ENCODE data around the gene UMAD1.
"Not testable (repeated sequence)": the region's sequence is repeated elsewhere in the genome, so short reads cannot be mapped to it uniquely, and the experiment has no call there.

Gene UMAD1

DNA sequence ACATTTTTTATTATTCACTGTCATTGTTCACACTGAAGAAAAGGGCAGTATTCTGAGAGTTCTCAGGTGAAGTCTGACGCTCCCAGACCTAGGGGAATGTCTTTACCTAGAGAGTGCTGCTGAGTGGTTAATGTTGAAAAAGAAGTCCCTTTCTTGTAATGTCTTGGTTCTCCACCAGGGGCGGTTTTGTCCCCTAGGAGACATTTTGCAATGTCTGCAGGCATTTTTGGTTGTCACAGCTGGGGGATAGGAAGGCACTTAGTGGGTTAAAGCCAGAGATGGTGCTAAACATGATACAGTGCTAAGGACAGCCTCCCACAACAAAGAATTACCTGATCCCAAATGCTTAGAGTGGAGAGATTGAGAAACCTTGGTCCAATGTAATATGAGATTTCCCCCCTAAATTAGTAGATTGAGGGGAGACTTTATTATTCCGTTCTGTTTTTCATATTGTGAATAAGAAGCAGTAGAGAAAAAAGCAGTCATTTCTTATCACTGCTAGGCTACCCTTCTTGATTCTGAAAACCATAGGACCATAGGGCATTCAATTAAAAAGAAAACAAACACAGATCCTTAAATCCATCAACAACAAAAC lies 13.1 kb downstream of the UMAD1 start:
- Histone ChIP-seq H3K4me3 (ENCODE audit: low read length) (no peak overlapping the region), H3K9ac (ENCODE audit: low read depth, low read length) (no peak overlapping the region)

DNA sequence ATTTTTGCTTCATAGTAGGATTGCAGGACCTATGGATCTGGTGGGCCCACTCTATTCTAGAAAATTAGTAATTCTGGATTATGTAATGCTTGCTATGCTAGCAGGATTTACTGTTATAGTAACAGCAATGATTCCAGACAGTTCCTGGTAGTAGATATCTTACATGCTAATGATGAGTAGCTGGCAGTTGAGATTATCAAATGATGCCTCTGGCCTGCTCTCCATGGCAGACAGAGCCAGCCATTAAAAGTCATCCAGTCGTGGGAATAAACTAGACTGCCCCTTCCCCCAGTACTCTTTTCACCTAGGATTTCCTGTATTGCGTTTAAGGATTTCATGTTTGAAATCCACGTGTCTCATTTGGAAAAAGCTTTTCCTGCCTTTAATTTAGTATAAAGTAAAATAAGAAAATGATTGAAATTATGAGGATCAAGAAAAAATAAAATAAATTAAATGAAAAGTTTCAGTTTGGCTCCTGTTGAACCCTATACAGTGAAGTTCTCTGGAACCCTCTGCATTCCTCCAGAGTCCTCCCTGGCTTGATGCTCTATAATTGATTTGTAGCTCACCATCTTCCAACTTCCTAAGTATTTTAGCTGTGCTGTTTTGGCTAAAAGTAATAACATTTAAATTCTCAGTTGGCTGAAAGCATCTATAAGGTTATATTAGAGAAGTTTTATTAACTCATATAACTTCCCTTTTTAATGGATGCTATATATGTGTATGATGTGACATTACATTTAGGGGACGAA lies 14.6 kb downstream of the UMAD1 start:
- Histone ChIP-seq H3K4me3 (ENCODE audit: low read length) (no peak overlapping the region), H3K36me3 (ENCODE audit: insufficient read depth, low read length) (no peaks in the 10 kb centered on the region), H3K27me3 (ENCODE audit: control insufficient read depth, insufficient read depth, low read length) (no peaks in the 10 kb centered on the region), H3K4me1 (ENCODE audit: control insufficient read depth, insufficient read depth, low read length) (no peaks in the 10 kb centered on the region), H3K9ac (ENCODE audit: low read depth, low read length) (no peak overlapping the region), H3K9me3 (replicated peaks; ENCODE audit: low read length) (no peaks in the 10 kb centered on the region), H3K4me2 (ENCODE audit: low read length) (no peak overlapping the region)

More for the DNA sequence above, 13.1 kb downstream of the UMAD1 start:
- no peaks in the 10 kb centered on the region for H3K36me3 ChIP-seq (ENCODE audit: insufficient read depth, low read length)
- no peaks in the 10 kb centered on the region for H3K9me3 ChIP-seq (replicated peaks; ENCODE audit: low read length)
- no peak overlapping the region for H3K4me2 ChIP-seq (ENCODE audit: low read length)
- H3K4me1 ChIP-seq (ENCODE audit: control insufficient read depth, insufficient read depth, low read length), result no peaks in the 10 kb centered on the region
- H3K27me3 ChIP-seq (ENCODE audit: control insufficient read depth, insufficient read depth, low read length), result no peaks in the 10 kb centered on the region

DNA sequence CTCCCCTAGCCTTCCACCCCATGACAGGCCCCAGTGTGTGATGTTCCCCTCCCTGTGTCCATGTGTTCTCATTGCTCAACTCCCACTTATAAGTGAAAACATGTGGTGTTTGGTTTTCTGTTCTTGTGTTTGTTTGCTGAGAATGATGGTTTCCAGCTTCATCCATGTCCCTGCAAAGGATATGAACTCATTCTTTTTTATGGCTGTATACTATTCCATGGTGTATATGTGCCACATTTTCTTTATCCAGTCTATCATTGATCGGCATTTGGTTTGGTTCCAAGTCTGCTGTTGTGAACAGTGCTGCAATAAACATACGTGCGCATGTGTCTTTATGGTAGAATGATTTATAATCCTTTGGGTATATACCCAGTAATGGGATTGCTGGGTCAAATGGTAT lies 15.9 kb downstream of the UMAD1 start:
- not testable (repeated sequence) for H3K36me3 ChIP-seq (ENCODE audit: insufficient read depth, low read length); H3K4me2 ChIP-seq (ENCODE audit: low read length)

DNA sequence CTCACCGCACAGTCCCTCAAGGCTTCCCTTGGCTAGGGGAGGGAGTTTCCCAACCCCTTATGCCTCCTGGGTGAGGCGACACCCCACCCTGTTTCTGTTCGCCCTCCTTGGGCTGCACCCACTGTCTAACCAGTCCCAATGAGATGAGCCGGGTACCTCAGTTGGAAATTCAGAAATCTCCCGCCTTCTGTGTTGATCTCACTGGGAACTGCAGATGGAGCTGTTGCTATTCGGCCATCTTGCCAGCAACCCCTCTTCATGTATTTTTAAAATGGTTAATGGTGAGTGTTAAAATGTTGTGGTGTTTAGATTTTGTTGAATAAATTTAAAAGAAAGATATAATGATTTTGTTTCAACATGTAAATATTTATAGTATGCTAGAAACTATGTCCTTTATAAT lies 22.0 kb downstream of the UMAD1 start:
- Histone ChIP-seq H3K9me3 (replicated peaks; ENCODE audit: low read length) (no peaks in the 10 kb centered on the region), H3K4me3 (ENCODE audit: low read length) (no peak overlapping the region), H3K9ac (ENCODE audit: low read depth, low read length) (no peak overlapping the region), H3K4me1 (ENCODE audit: control insufficient read depth, insufficient read depth, low read length) (no peaks in the 10 kb centered on the region), H3K36me3 (ENCODE audit: insufficient read depth, low read length) (no peaks in the 10 kb centered on the region), H3K4me2 (ENCODE audit: low read length) (no peak overlapping the region), H3K27me3 (ENCODE audit: control insufficient read depth, insufficient read depth, low read length) (no peaks in the 10 kb centered on the region)

More for the DNA sequence above, 15.9 kb downstream of the UMAD1 start:
- H3K4me1 ChIP-seq (ENCODE audit: control insufficient read depth, insufficient read depth, low read length); H3K9ac ChIP-seq (ENCODE audit: low read depth, low read length); H3K4me3 ChIP-seq (ENCODE audit: low read length); H3K27me3 ChIP-seq (ENCODE audit: control insufficient read depth, insufficient read depth, low read length); H3K9me3 ChIP-seq (replicated peaks; ENCODE audit: low read length): not testable (repeated sequence)

DNA sequence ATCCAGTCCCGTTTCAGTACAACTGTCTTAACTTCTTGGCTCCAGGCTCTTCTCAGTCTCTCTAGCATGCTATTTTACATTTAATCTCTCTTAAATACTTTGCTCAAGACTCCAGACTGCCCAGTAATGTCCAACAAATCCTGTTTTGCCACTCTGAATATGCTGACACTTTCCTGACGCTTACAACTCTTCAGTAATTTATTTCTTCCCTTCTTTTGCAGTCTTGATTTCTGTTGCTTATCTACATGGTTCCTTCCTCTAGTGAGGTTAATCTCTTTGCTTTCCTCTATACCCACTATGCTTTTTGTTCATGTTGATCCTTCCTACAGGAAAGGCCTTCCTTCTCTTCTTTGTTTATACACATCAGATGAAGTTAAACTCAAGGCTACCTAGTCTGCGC lies 23.7 kb downstream of the UMAD1 start:
- Histone ChIP-seq H3K36me3 (ENCODE audit: insufficient read depth, low read length) (no peaks in the 10 kb centered on the region), H3K4me3 (ENCODE audit: low read length) (no peak overlapping the region), H3K9ac (ENCODE audit: low read depth, low read length) (no peak overlapping the region), H3K9me3 (replicated peaks; ENCODE audit: low read length) (no peaks in the 10 kb centered on the region), H3K4me1 (ENCODE audit: control insufficient read depth, insufficient read depth, low read length) (no peaks in the 10 kb centered on the region), H3K4me2 (ENCODE audit: low read length) (no peak overlapping the region), H3K27me3 (ENCODE audit: control insufficient read depth, insufficient read depth, low read length) (no peaks in the 10 kb centered on the region)

DNA sequence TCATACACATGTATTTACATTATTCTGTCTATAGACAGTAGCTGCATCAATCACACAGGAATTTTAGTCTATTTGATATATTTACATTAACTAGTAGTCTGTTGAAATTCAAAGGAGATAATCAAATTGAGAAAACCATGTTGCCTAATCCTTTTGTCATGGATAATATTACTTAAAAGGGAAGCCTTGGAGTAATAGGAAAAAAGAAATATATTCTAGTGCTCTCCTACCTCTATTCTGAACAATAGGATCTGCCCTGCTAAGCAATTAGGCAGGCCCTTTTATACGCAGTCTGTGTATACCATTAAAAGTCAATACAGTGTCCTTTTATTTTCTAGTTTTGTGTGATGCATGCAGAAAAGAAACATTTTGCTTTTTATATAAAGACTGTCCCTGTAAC lies 24.5 kb downstream of the UMAD1 start:
- Histone ChIP-seq H3K4me2 (ENCODE audit: low read length) (no peak overlapping the region), H3K9me3 (replicated peaks; ENCODE audit: low read length) (no peaks in the 10 kb centered on the region), H3K9ac (ENCODE audit: low read depth, low read length) (no peak overlapping the region), H3K27me3 (ENCODE audit: control insufficient read depth, insufficient read depth, low read length) (no peaks in the 10 kb centered on the region), H3K4me1 (ENCODE audit: control insufficient read depth, insufficient read depth, low read length) (no peaks in the 10 kb centered on the region), H3K4me3 (ENCODE audit: low read length) (no peak overlapping the region), H3K36me3 (ENCODE audit: insufficient read depth, low read length) (no peaks in the 10 kb centered on the region)

DNA sequence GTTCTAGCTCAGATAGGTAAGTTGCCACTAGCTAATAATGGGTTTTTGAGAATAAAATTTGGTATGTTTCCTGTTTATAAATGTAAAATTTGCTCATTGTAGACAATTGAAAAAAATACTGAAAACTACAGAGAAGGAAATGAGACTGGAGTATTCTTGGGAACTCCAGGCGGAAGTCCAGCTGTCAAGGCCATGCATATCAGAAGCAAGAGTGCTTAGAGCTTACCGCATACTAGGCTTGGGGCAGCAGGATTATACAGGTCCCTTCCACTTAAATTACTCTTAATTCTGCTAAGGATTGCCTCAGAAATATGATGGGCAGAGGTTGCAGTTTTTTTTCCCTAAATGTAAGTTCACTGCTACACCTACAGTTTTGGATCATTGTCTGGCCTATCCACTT lies 26.6 kb downstream of the UMAD1 start:
- Histone ChIP-seq H3K4me2 (ENCODE audit: low read length) (no peak overlapping the region), H3K9me3 (replicated peaks; ENCODE audit: low read length) (no peaks in the 10 kb centered on the region), H3K36me3 (ENCODE audit: insufficient read depth, low read length) (no peaks in the 10 kb centered on the region), H3K27me3 (ENCODE audit: control insufficient read depth, insufficient read depth, low read length) (no peaks in the 10 kb centered on the region), H3K4me1 (ENCODE audit: control insufficient read depth, insufficient read depth, low read length) (no peaks in the 10 kb centered on the region), H3K4me3 (ENCODE audit: low read length) (no peak overlapping the region), H3K9ac (ENCODE audit: low read depth, low read length) (no peak overlapping the region)

DNA sequence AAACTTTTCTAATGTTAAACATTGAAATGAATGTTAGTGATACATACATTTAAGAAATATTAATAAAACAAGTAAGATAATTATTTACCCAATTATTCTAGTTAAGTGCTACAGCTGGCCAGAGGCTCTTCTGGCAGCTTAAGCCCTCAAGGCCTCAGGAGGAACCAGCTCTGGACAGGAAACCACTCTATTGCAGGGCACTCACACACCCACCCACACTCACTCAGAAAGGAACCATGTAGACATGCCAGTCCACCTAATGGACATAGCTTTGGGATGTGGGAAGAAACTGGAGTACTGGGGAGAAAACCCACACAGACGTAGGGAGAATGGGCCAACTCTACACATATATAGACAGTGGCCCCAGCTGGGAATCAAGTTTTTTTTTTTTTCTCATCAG lies 28.2 kb downstream of the UMAD1 start:
- no peak overlapping the region for H3K4me3 ChIP-seq (ENCODE audit: low read length)
- no peaks in the 10 kb centered on the region for H3K4me1 ChIP-seq (ENCODE audit: control insufficient read depth, insufficient read depth, low read length)
- H3K9ac ChIP-seq (ENCODE audit: low read depth, low read length), result no peak overlapping the region
- H3K4me2 ChIP-seq (ENCODE audit: low read length), result no peak overlapping the region
- H3K27me3 ChIP-seq (ENCODE audit: control insufficient read depth, insufficient read depth, low read length), result no peaks in the 10 kb centered on the region
- H3K36me3 ChIP-seq (ENCODE audit: insufficient read depth, low read length), result no peaks in the 10 kb centered on the region
- H3K9me3 ChIP-seq (replicated peaks; ENCODE audit: low read length), result no peaks in the 10 kb centered on the region

DNA sequence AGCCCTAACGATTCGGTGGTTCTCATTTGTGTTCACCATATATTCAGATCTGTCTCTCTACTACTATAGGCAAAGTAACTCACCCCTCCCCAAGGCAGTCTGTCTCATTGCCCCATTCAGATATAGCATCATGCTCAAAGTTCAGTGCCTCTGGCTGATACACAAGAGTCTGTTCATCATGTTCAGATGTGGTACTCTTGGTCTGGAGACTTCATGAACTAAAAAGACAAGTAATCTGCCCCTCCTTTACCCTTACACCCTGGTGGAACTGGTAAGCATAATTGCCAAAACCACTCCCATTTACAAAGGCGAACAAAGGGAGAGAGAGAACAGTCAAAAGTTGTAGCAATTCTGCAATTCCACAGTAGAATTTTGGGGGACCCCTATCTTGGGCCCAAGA lies 29.9 kb downstream of the UMAD1 start:
- no peak overlapping the region for H3K4me2 ChIP-seq (ENCODE audit: low read length)
- H3K9me3 ChIP-seq (replicated peaks; ENCODE audit: low read length), result no peaks in the 10 kb centered on the region
- H3K36me3 ChIP-seq (ENCODE audit: insufficient read depth, low read length), result no peaks in the 10 kb centered on the region
- H3K27me3 ChIP-seq (ENCODE audit: control insufficient read depth, insufficient read depth, low read length), result no peaks in the 10 kb centered on the region
- H3K4me1 ChIP-seq (ENCODE audit: control insufficient read depth, insufficient read depth, low read length), result no peaks in the 10 kb centered on the region
- no peak overlapping the region for H3K4me3 ChIP-seq (ENCODE audit: low read length)
- H3K9ac ChIP-seq (ENCODE audit: low read depth, low read length), result no peak overlapping the region

DNA sequence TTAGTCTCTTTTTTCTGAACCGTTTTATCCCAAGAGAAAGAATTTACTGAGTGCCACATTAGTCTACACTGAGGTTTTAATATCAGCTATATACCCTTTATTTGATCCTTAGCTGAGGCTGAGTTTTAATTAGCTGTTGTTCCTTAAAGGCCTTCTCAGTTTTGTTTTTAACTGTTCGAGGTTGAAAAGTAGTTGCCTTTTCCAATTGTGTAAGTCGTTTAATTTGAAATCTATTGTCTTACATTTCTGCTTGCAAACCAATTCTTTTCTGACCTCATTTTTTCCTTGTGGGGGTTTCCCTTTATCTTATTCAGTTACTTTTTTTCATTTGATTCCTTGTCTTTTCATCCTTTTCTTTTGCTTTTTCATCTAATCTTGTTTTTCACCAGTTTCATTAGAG lies 30.8 kb downstream of the UMAD1 start:
- H3K36me3 ChIP-seq (ENCODE audit: insufficient read depth, low read length), result no peaks in the 10 kb centered on the region
- no peaks in the 10 kb centered on the region for H3K4me1 ChIP-seq (ENCODE audit: control insufficient read depth, insufficient read depth, low read length)

DNA sequence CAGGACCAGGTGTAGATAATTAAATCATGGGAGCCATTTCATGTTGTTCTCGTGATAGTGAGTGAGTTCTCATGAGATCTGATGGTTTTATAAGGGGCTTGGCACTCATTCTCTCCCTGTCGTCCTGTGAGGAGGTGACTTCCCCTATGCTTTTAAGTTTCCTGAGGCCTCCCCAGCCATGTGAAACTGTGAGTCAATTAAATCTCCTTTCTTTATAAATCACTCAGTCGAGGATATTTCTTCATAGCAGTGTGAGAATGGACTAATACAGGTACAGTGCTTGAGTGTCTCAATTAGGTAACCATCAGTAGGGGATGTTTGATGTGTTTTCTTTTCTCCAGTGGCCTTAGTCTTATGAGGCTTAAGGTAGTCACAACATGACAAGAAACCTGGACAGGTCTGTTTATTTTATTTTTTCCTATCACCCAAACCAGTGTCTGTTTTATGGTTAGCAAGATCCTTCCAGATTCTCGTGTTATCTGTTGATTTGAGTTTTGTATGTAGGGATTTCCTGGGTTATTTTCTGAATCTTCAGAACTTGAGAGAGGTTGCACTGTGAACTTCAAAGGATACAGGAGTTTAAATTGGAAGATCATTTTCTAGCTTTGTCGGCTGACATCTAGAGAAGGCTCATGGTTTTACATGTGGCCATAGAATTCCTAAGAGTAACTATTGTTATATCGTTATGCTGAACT lies 32.1 kb downstream of the UMAD1 start:
- no peak overlapping the region for H3K4me2 ChIP-seq (ENCODE audit: low read length)
- H3K27me3 ChIP-seq (ENCODE audit: control insufficient read depth, insufficient read depth, low read length), result no peaks in the 10 kb centered on the region
- H3K9ac ChIP-seq (ENCODE audit: low read depth, low read length), result no peak overlapping the region
- H3K4me3 ChIP-seq (ENCODE audit: low read length), result no peak overlapping the region
- no peaks in the 10 kb centered on the region for H3K36me3 ChIP-seq (ENCODE audit: insufficient read depth, low read length)
- no peaks in the 10 kb centered on the region for H3K9me3 ChIP-seq (replicated peaks; ENCODE audit: low read length)
- H3K4me1 ChIP-seq (ENCODE audit: control insufficient read depth, insufficient read depth, low read length), result no peaks in the 10 kb centered on the region

More for the DNA sequence above, 30.8 kb downstream of the UMAD1 start:
- H3K27me3 ChIP-seq (ENCODE audit: control insufficient read depth, insufficient read depth, low read length), result no peaks in the 10 kb centered on the region
- H3K9ac ChIP-seq (ENCODE audit: low read depth, low read length), result no peak overlapping the region
- H3K4me2 ChIP-seq (ENCODE audit: low read length), result no peak overlapping the region
- no peaks in the 10 kb centered on the region for H3K9me3 ChIP-seq (replicated peaks; ENCODE audit: low read length)
- no peak overlapping the region for H3K4me3 ChIP-seq (ENCODE audit: low read length)

DNA sequence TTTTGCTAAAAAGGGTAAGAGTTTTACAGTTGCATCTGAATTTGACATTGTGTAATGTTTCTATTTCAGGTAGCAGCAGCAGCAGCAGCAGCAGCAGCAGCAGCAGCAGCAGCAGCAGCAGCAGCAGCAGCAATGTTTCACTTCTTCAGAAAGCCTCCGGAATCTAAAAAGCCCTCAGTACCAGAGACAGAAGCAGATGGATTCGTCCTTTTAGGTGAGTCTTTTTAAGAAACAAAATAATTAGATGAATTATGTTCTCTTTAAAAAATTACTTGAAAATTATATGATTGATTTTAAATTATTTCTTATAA lies 32.6 kb downstream of the UMAD1 start:
- Histone ChIP-seq H3K27me3 (ENCODE audit: control insufficient read depth, insufficient read depth, low read length) (no peaks in the 10 kb centered on the region), H3K4me1 (ENCODE audit: control insufficient read depth, insufficient read depth, low read length) (no peaks in the 10 kb centered on the region), H3K9me3 (replicated peaks; ENCODE audit: low read length) (no peaks in the 10 kb centered on the region), H3K9ac (ENCODE audit: low read depth, low read length) (no peak overlapping the region), H3K4me3 (ENCODE audit: low read length) (no peak overlapping the region), H3K36me3 (ENCODE audit: insufficient read depth, low read length) (no peaks in the 10 kb centered on the region), H3K4me2 (ENCODE audit: low read length) (no peak overlapping the region)

Measured in skeletal muscle satellite cell (primary cell).